GM21515 (cell line): Measurements from ENCODE around the gene OPCML.

Experiments
- ATAC-seq: cut with Tn5 transposase; IDR thresholded peaks from one replicate; pipeline ENCODE4 v1.9.1; 2021; ENCODE audit not compliant: unreplicated experiment

OPCML gene

DNA sequence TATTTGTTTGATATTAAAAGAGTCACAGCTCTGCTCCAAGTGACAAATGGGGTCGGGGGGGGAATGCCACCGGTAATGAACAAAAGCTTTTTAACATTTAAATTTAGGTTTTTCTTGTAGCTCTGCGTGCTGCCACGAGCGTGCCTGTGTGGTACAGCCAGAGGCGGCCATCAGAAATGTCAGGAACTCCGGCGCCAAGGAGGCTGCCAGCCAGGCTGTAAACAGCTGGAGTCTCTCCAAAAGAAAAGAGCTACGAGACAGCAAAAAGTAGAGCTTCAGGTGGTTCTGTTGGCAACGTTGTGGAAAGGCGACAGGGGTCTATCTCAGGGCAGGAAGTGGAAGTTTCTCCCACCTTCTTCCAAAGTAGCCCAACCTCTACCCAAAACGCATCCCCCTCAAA is 532.8 kb downstream of the OPCML start:
- ATAC-seq, result no peak

DNA sequence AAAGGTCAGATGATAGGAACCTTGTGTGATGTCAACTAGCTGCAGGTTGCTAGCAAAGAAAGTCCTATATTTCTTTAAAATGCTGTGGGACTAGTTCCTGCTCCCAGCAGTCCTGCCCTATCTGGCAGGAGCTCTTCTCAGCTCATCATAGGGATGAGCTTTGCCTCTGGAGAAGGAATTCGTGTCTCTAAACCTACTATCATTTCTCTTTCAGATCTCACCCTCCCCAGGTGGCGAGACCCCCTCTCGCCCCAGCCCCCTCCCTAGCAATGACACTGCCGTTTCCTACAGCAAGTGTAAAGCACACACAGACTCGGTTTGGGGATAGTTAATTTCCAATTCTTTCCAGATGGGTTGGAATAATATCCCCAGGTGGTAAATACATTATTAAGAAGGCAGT is 533.3 kb downstream of the OPCML start:
- ATAC-seq, result no peak

DNA sequence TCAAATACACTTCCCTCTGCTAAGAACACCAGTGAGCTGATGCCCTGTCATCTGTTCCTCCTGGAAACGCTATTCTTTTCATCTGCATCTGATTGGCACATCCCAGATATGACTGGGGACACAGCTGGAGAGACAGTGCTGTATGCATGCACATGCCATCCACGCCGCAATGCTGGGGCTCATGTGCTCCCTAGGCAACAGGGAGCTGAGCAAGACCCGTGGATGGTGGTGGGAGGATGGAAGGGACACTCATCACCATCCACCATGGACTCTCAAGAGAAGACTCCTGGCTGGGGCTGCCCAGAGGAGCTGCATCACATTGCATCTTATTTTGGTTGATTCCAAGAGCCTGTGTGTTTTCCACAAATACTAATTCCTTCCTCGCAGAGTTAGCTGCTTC is 534.9 kb downstream of the OPCML start:
- no peak for ATAC-seq

DNA sequence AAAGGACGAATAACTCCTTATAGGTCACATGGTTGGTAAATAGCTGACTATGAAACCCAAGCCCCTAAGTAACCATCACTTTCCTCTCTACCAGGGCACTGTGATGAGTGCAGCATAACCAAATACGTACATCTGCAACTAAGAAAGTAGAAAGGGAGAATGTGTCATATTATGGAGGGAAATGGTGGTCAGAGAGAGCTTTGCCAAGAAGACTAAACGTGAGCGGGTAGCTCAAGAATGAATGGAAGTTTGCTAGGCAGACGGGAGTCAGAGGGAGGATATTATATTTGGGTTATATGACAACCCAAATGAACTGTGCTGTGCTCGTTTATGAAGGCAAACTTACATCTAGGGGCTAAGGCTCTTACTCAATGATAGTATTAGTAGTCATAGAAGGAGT is 537.3 kb downstream of the OPCML start:
- ATAC-seq, result no peak

DNA sequence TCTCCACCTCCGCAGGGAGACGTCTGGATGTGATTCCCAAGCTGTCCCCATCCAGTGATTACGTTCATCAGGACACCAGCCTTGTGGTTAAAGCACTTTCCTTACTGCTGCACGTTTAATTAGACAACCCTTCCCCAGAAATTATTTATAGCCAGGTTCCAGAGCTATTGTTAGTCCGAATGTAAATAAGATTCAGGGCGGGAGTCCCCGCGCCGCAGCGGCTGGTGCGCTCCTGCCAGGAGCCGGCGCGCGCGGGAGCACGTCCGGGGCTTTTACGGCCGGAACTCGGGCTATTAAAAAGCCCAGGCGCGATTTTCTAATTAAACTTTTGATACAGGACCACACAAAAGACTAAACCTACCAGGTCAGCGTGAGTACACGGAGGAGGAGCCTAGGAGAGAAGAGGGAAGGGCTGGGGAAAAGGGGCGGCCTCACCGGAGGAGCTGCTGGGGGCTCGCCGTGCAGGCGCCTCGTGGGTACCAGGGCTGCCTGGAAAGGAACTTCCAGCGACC is 538.3 kb downstream of the OPCML start:
- no peak for ATAC-seq

DNA sequence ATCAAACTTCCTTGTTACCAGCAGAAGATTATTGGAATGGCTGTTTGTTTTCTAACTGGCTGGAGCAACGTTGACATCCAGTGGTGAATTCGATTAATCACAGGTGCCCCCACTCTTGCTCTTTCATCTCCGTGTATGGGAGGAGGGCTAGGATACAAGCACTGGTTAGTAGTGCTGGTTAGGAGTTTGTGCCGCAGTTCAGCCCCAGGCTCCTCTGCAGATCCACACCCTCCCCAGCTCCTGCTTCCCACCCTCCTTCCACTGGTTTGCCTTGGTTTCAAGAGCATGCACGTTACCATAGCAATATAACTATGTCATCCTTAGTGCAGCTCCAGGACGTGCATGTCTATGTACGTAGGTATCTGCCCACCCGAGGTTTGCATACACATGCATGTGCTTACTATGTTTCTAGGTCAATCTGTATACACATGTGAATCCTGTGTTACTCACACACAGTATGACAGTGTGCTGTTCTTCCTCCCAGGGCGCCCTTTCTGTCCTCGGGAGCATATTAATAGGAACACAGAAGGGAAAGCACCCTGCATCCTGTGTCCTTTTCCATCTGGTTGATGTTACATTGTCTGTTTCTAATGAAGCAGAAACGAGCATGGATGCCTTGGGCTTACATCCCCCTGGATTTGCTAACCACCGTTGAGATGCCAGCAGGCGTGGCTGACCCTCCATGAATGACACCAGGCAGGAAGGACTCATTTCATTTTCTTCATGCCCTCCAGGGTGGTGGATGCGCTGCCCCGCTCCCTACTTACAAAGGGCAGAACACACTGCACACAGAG is 539.3 kb downstream of the OPCML start:
- ATAC-seq, result no peak

DNA sequence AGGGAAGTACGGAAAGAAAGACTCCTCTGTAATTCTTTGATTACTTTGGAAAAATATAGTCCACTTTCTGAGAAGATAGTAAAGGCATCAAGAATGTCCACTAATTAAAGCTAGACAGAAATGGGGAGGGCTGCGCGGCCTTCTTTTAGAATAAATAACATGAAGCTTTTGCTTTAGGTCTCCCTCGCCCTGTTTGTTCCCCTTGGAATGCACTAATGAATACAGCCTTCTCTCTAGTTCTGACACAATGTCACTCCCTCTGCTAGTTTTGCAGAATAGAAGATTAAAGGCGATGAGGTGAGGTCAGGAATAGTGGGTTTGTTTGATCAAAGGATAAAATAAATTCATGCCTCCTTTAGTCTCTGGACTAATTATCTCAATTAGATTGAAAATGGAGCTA is 543.9 kb downstream of the OPCML start:
- no peak for ATAC-seq

DNA sequence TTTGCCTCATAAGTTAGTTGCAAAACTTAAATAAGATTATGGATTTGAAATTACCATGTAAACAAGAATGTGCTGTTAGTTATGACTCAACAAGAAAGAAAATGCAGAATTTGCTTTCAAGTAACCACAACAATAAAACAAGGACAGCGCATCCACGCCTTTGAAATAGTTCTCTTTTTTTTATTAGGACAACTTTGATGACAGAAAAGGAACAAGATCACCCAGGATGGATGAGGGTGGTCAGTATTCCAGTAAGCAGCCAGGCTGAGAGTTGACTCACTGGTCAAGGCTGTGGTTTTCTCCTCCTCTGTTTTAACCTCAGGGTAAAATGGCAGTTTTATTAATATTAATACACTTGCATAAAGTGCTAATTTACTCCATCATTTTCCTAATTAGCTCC is 544.4 kb downstream of the OPCML start:
- no peak for ATAC-seq

DNA sequence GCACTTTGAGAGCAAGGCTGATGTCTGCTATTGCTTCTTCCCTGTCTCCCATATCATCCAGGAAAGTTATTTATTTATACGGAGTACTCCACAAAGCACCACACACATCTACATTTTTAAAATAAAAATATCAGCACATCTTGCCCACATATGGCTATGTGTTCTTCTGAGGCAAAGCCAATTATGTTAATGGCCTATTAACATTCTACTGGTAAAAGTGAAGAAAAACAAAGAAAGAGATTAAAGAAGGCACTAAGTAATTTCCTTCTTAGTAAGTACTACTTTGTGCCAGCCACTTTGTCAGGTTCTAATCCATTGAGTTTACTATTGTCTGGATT is 548.7 kb downstream of the OPCML start:
- no peak for ATAC-seq

DNA sequence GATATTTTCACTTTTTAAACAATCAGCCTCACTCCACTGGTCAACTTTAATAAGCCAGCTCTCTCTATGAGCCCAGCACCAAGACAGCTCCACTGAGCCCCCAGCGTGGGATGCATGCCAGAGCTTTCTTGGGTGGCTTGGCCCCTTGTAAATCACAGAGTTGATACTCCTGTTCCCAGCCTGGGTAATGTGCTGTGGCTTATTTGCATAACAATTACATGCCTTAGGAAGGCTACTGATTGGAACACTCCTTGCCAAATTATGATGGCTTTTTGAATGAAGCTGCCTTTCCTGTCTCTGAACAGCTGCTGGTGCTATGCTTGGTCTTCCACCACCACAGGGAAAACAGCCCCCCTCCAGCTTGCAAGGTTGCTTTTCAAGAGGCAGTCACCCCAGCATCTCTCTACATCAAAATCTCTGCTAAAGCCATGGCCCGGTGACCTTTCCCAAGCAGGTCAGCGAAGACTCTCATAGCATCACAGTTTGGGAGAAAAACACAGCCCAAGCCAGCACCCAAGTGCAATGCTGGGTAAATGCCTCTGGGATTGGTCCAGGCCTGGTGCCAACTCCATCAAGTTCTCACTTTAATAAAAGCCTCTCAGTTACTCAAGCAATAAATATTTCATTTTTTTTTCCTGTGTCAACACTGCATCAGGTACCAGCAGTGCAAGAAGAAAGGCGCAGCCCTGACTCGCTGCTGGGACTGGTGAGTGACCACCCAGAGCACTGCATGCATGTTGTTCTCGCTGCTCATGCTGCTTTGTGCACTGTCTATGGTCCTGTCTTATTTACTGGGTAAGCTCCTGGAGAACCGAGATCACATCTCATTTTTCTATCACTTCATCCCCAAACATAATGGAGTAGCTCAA is 549.3 kb downstream of the OPCML start:
- no peak for ATAC-seq

DNA sequence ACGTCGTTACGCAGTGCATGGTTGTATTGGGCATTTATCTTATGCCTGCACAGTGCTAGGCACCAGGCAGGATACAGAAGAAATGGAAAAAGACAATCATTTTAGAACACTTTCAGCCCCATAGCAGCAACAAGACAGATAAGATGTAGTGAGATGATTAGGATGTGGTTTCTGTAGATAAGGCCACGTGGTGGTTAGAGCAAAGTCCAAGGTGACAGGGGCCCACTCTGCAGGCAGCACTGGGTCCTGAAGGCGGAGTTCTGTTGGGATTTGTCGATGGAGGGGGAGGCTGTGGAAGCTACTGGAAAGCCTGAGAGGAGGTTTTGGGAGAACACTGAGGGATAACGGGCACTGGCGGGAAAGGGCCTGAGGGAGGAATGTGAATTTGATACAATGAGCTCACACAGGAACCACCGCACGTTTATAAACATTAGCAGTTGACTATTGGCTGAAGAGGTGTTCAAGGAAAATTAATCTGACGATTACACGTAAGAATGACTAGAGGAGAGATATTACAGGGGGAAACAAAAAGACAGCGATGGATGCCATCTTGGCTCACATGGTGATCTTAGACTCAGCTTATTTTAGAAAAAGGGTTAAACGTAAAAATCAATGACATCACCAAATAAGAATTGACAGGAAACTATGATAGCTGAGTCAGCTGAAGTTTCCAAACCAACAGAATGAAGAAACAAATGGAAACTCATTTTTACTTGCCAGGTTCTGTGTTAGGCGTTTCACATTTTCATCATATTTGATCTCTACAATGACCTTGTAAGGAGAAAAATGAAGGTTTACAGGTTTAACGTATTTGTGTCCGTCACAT is 551.0 kb downstream of the OPCML start:
- no peak for ATAC-seq

DNA sequence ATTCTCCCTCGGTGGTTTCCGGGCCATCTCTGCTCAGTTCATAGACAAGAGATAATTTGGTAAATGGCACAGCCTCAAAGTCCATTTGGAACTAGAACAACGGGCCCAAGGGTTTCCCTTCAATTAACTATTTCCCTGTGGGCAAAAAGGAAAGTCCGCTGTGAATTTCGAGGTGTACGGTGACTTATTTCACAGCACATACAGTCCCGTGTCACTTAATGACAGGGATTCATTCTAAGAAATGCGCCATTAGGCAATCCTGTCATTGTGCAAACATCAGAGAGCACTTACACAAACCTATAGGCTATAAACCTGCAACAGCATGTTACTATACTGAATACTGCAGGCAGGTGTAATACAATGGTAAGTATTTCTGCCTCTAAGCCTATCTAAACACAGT is 551.6 kb downstream of the OPCML start:
- ATAC-seq, result no peak

DNA sequence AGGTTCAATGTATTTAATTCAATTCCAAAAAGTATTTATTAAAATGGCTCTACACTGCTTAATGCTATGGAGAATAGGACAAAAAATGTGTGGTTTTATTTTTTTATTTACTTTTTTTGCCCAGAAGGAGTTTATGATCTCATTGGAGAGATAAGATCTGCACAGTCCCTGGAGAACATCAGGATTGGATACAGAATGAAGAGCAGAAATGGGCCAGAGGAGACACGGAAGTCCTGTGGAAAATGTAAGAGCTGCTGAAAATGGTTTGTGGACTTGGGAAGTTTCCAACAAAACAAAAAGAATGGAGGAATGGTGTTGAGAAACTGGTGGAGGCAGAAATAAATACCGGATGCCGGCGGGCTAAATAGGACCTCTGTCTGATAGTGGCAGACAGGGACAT is 554.6 kb downstream of the OPCML start:
- no peak for ATAC-seq

DNA sequence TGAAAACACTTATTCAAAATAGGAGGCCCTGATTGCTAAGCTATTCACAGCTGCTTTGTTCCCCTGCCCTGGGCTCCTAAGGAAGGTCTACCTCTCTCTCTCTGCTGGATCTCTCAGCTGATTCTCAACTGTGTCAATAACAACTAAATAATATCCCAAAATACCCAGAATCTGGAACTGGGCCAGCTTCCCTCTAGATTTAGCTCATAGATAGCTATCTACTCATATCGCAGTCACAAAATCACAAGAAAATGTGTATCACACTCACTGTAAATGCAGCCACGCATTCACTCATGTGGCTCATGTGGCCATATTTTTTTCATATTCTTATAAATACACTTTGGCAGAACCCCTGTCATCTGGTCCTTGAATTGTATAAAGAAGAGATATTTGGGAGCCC is 555.1 kb downstream of the OPCML start:
- ATAC-seq, result no peak

DNA sequence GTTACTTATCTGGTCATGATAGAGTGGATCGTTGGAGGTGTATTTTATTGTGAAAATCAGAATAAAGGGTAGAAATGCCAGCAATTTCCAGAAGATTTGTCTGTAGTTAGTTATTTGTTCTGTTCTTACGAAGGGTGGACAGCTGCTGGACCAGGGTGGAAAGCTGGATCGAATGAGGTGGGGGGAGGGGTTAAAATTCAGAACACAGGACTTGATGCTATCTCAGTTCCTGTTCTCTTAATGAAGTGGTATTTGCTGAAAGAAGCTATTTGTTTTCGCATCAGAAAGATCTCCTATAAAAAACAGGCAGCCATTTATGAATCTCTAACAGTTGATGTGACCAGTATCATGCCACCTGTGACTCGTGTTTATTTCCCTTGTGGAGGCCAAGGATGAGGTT is 556.2 kb downstream of the OPCML start:
- no peak for ATAC-seq

DNA sequence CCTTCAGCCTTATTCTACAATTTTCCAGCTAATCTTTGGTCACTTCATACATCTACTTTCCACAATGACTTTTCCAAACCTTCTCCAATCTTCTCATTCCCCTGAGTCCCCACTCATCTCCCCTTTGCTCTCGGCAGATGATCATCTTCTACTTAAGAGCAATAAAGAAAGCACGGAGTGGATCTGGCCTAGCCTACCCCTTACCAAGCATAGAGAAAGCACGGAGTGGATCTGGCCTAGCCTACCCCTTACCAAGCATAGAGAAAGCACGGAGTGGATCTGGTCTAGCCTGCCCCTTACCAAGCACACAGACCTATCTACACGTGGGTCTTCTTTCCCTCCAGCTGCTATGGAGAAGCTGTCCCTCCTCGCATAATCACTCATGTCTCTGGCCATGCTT is 558.6 kb downstream of the OPCML start:
- ATAC-seq, result no peak

DNA sequence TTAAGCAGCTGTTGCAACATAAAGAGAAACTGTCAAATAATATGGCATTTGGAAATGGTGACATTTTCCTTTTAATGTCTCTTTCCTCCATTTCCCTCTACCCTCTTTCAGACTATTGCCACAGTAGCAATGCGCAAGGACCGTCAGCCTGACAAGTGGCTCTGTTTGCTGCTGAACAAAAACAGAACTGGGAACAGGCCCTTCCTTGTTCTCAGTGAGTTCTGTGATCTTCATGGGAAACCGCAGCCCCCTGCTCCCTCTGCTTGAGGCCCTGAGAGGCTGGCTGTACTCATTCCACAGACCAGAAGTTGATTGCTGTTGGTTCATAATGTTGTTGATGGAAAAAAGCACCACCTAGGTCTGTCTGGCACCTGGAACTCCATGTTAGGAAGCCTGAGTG is 559.7 kb downstream of the OPCML start:
- ATAC-seq, result no peak

DNA sequence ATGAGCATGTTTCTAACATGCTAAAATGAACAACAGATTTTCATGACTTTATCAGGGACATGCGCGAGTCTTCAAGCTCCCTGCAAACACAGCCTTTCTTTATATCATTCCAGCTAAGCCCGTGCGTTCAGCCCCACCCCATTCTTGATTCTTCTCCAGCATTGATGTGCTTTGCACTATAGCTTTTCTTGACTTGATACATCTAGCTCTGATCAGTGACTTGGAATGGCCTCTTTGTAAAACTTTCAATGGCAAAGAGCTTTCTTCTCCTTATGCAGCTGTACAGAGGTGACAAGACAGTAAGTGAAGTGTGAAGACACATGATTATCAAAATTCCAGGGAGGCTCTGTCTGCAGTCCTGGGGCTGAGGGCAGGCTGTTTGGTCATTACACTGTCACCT is 561.0 kb downstream of the OPCML start:
- ATAC-seq, result no peak

DNA sequence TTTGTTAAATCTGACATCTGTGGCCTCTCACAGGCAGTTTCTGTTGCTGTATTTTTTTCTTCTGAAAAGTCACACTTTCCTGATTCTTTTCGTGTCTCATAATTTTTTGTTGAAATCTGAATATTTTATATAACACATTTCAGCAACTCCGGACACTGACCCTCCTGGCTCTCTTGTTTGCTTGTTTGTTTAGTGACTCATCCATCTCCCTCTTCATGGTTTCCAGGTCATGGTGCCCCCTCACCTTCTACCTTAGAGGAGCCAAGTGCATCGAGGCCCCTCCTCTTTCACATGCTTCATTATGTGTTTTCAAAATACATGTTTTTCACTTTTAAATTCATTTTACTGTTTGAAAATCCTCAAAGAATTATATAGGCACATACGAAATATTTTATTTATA is 562.4 kb downstream of the OPCML start:
- no peak for ATAC-seq

DNA sequence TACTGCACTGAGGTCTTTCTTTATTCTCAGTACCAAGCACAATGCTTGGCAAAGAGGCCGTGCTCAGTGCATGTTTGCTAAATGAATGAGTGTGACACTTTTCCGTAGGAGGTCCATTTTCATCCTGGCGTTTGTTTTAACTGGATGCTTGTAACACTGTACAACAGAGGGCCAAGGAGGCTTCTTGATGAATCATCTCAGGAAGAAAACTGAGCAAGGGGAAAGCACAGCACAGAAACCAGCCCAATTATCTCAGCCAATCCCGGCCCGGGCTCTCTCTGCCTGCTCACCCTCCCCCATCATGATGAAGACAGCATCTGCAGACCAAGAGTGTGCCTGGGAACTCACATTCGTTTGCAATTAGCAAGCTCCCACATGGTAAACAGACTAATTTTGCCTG is 570.3 kb downstream of the OPCML start:
- ATAC-seq, result no peak

DNA sequence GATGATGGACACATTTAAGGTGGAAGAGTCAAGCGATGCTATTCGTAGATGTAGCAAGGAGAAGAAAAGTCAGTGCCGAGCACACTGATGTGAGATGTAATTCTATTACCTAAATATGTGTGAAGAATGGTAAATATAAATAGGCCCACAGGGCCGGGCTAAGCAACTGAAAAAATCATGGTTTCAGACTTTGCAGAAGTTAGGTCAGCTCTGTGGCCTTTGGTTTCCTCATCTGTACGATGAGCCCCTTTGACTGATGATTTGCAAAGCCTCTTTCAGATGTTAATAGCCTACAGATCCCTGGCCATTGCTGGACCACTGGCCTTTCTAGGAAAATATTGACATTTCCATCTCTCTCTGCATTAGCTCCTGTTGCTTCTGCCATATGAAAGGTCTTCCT is 570.8 kb downstream of the OPCML start:
- no peak for ATAC-seq
